Brain microvascular endothelial cell (primary cell): Measurements from ENCODE around the gene GPS1.

Experiments used
- DNase-seq: peaks from one replicate; pipeline ENCODE4 v3.0.0-alpha.2; 2020
- H3K27ac ChIP-seq: fragments of 250-450 bp; sonication (Bioruptor Pico); 2 replicates; pipeline ENCODE4 v1.5.1; 2020; ENCODE audit warnings: mild to moderate bottlenecking, moderate library complexity
- H3K27me3 ChIP-seq: fragments of 250-450 bp; sonication (Bioruptor Pico); replicated peaks from 2 replicates; pipeline ENCODE4 v1.5.1; 2020; ENCODE audit warnings: mild to moderate bottlenecking
- H3K36me3 ChIP-seq: fragments of 250-450 bp; sonication (Bioruptor Pico); replicated peaks from 2 replicates; pipeline ENCODE4 v1.5.1; 2020; ENCODE audit warnings: mild to moderate bottlenecking
- H3K4me3 ChIP-seq: 2 replicates; pipeline ENCODE4 v1.5.1; 2011; ENCODE audit warnings: low read depth, mild to moderate bottlenecking, control low read depth, low read length, moderate library complexity
- CTCF ChIP-seq: IDR thresholded peaks from 2 replicates; pipeline ENCODE4 v1.5.1; 2011; ENCODE audit warnings: low read depth, mild to moderate bottlenecking, moderate library complexity, low read length, control low read depth, inconsistent platforms; ENCODE audit errors: missing control alignments
- in situ Hi-C: cut with HindIII; loops from 2 replicates; pipeline ENCODE4 v1.10.0; 2017; ENCODE audit warnings: low sequenced_read_pairs, low pct_ligation_motif_present

GPS1 gene

GRCh38 chr17:82041144-82041814 is 10.4 kb upstream of the GPS1 start:
- Histone ChIP-seq H3K36me3 (no peaks in the 10 kb centered on the region), H3K4me3 (no peak overlapping the region), H3K27me3 (no peaks in the 10 kb centered on the region), H3K27ac (no peak overlapping the region)
- no peak for TF ChIP-seq CTCF
- in situ Hi-C loops, result no loop called here
- no peak for DNase-seq

DNA sequence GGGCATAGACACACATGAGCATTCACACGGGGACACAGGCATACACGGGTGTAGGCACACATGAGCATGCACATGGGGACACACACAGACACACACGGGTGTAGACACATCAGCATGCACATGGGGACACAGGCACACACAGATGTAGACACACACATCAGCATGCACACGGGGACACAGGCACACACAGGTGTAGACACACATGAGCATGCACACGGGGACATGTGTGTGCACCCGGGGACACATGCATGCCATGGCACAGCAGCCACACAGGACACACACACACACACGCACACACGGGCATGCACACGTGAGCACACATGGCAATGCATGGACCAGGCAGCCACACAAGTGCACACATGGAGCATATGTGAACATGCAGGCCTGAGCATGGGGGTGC is 9.0 kb upstream of the GPS1 start:
- DNase-seq, result no peak
- H3K36me3 ChIP-seq, result peaks cover 8% of the 10 kb centered on the region
- in situ Hi-C loops, result no loop called here
- no peaks in the 10 kb centered on the region for H3K27me3 ChIP-seq
- no peak for TF ChIP-seq CTCF
- no peak overlapping the region for H3K27ac ChIP-seq
- H3K4me3 ChIP-seq, result no peak overlapping the region

DNA sequence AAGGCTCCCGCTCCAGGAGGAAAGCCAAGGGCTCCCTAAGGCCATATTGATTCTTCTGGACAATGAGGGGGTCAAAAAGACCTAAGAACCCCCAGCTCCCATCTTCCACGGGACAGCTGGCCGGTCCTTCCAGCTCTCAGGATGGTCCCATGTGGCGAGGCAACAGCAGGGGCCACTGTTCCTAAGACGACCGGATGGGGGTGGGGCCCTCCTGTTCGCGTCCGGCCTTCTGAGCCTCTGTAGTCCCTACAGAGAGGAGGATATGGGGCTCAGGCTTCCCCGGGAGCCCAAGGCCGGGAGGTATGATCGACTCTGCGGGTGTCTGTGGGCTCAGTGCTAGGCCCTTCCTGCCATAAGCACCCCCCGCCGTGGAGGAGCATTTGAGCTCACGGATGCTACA is 8.2 kb upstream of the GPS1 start:
- TF ChIP-seq CTCF, result no peak
- Histone ChIP-seq H3K27me3 (no peaks in the 10 kb centered on the region), H3K27ac (no peak overlapping the region), H3K36me3 (peaks cover 8% of the 10 kb centered on the region), H3K4me3 (no peak overlapping the region)
- no peak for DNase-seq
- in situ Hi-C loops, result no loop called here

- Histone ChIP-seq H3K27me3 (no peaks in the 10 kb centered on the region), H3K4me3 (no peak overlapping the region), H3K27ac (no peak overlapping the region), H3K36me3 (peaks cover 8% of the 10 kb centered on the region)
- no peak for TF ChIP-seq CTCF
- no peak for DNase-seq
- in situ Hi-C loops, result no loop called here
Observed at GRCh38 chr17:82045936-82046484, 5.7 kb upstream of the GPS1 start.

GRCh38 chr17:82046903-82047302 is 4.8 kb upstream of the GPS1 start:
- peaks cover 8% of the 10 kb centered on the region for H3K36me3 ChIP-seq
- no peak for TF ChIP-seq CTCF
- in situ Hi-C loops, result no loop called here
- no peak for DNase-seq
- no peak overlapping the region for H3K4me3 ChIP-seq
- H3K27me3 ChIP-seq, result no peaks in the 10 kb centered on the region
- H3K27ac ChIP-seq, result no peak overlapping the region

- no peaks in the 10 kb centered on the region for H3K27me3 ChIP-seq
- no peak for TF ChIP-seq CTCF
- in situ Hi-C loops, result no loop called here
- no peak overlapping the region for H3K4me3 ChIP-seq
- no peak overlapping the region for H3K27ac ChIP-seq
- peaks cover 8% of the 10 kb centered on the region for H3K36me3 ChIP-seq
- no peak for DNase-seq
Observed at GRCh38 chr17:82047379-82047778, 4.3 kb upstream of the GPS1 start.
